Peyer's patch (tissue), 4 donors: Measurements from ENCODE around the gene SRP54.

Source experiments
- POLR2A ChIP-seq, 2 donors: fragments of 450-650 bp; IDR thresholded peaks; one replicate each; pipeline ENCODE4 v1.5.1; 2017; ENCODE audit warnings: antibody characterized with exemption in 2 of 2, mild to moderate bottlenecking in 2 of 2, moderate library complexity in 2 of 2
- TF ChIP-seq, protein P1 (sequence below), 6 experiments: fragments of 450-650 bp in 4 of 6; fragments of 200-600 bp in 2 of 6; sonication (generic) in 1 of 6; IDR thresholded peaks; one replicate each; pipeline ENCODE4 v1.5.1; 2017 to 2019; ENCODE audit warnings: antibody characterized with exemption in 6 of 6, mild to moderate bottlenecking in 3 of 6, moderate library complexity in 1 of 6

DNA sequence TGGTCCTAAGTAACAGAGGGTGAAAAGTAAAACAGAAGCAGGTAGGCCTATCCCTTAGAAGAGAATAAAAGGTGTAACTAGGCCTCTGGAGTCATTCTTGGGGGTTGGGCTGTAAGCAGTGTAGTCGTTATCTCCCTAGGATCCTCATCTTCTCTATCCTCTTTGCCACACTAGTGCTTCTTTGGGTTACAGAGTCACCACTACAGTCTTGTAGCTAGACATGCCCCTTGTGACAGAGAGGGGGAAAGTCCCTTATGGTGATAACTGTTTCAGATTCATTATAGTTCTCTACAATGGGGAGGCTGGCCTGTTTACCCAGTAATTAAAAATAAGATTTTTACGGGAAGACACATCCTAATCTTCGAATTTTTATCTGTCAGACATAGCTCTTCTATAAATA, 16.4 kb upstream of the SRP54 start:
- no peak for TF ChIP-seq POLR2A (IDR thresholded peaks at IDR 0.05)
- TF ChIP-seq, protein P1, sequence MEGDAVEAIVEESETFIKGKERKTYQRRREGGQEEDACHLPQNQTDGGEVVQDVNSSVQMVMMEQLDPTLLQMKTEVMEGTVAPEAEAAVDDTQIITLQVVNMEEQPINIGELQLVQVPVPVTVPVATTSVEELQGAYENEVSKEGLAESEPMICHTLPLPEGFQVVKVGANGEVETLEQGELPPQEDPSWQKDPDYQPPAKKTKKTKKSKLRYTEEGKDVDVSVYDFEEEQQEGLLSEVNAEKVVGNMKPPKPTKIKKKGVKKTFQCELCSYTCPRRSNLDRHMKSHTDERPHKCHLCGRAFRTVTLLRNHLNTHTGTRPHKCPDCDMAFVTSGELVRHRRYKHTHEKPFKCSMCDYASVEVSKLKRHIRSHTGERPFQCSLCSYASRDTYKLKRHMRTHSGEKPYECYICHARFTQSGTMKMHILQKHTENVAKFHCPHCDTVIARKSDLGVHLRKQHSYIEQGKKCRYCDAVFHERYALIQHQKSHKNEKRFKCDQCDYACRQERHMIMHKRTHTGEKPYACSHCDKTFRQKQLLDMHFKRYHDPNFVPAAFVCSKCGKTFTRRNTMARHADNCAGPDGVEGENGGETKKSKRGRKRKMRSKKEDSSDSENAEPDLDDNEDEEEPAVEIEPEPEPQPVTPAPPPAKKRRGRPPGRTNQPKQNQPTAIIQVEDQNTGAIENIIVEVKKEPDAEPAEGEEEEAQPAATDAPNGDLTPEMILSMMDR (IDR thresholded peaks at IDR 0.05): no peak
